GM12873 (cell line): ENCODE measurements around the gene SMG6.

Experiments used
- TF ChIP-seq, protein P1 (sequence below): IDR thresholded peaks from 2 replicates; pipeline ENCODE4 v1.5.1; 2012; ENCODE audit warnings: low read depth, mild to moderate bottlenecking, moderate library complexity, low read length, control low read depth; ENCODE audit not compliant: insufficient read depth; ENCODE audit errors: missing control alignments

SMG6 gene

DNA sequence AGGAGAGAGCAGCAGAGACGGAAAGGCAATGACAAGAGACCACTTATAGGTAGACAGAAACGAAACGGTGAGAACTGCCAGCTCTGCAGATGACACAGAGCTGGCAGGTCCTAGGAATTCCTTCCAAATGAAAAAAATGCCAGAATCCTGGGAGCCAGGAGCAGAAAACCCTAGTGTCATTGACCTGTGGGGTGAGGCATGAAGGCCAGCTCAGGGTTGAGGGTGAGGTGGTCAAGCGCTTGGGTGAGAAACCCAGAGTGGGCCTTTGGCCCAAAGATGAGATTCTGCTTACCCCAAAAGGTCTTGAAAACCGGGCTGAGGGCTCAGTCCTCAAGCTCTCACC is 239.5 kb downstream of the SMG6 start:
- TF ChIP-seq, protein P1, sequence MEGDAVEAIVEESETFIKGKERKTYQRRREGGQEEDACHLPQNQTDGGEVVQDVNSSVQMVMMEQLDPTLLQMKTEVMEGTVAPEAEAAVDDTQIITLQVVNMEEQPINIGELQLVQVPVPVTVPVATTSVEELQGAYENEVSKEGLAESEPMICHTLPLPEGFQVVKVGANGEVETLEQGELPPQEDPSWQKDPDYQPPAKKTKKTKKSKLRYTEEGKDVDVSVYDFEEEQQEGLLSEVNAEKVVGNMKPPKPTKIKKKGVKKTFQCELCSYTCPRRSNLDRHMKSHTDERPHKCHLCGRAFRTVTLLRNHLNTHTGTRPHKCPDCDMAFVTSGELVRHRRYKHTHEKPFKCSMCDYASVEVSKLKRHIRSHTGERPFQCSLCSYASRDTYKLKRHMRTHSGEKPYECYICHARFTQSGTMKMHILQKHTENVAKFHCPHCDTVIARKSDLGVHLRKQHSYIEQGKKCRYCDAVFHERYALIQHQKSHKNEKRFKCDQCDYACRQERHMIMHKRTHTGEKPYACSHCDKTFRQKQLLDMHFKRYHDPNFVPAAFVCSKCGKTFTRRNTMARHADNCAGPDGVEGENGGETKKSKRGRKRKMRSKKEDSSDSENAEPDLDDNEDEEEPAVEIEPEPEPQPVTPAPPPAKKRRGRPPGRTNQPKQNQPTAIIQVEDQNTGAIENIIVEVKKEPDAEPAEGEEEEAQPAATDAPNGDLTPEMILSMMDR: no peak

DNA sequence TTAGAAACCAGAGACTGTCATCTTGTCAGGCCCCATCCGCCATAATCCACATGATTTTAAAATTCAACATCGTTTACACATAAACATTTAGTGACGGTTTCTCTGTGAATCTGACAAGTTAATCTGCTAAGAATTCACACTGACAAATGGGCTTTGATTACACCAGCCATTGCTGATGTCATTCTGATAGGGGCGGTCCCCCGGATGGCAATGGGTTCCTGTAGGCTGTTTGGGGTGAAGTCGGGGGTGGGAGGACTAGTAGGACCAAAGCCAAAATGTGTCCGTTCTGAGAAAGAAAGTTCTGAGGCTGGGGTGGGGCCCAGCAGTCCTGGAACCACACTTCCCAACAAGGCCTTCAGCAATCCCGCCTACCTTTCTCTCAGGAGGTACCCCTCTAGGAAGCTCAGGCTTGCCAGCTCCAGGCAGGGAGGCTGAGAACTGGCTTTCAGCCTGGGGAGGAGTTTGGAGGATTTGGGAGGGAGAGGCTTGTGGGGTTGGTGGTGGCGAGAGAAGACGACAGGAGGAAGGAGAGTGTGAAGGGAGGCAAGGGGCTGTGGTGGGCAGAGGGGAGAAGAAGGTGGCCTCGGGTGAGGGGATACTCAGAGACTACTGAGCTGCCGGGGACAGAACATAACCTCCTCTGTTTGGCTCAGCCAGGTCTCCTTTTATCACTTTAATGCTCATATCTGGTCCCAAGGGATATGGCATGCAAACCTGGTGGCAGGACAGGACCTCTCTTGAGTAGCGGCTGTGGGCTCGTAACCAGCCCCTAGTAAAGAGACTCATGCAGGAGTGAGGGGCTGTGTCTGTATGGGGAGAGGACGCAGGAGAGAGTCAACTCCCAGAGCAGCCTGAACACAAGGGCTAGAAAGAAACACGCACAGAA is 240.1 kb downstream of the SMG6 start:
- TF ChIP-seq, protein P1: no peak

DNA sequence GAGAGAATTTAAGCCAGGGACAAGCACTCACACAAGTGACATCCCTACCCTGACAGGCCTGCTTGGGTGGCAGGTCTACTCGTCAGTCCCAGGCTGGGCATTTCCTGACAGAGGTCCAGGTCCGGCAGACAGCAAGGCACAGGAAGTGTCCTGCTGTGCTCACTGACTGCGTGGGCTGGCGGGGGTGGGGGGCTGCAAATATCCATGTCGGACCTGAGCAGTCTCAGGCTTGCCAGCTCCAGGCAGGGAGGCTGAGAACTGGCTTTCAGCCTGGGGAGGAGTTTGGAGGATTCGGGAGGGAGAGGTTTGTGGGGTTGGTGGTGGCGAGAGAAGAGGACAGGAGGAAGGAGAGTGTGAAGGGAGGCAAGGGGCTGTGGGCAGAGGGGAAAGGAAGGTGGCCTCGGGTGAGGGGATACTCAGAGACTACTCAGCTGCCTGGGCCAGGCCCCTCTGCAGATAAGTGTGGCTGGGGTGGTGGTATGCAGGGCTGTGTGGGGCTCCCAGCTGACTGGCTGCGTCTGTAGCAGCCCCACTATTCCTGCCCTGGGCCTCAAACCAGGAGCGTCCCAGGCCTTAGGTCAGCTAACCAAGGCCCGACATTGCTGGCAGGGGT is 240.9 kb downstream of the SMG6 start:
- TF ChIP-seq, protein P1: no peak

DNA sequence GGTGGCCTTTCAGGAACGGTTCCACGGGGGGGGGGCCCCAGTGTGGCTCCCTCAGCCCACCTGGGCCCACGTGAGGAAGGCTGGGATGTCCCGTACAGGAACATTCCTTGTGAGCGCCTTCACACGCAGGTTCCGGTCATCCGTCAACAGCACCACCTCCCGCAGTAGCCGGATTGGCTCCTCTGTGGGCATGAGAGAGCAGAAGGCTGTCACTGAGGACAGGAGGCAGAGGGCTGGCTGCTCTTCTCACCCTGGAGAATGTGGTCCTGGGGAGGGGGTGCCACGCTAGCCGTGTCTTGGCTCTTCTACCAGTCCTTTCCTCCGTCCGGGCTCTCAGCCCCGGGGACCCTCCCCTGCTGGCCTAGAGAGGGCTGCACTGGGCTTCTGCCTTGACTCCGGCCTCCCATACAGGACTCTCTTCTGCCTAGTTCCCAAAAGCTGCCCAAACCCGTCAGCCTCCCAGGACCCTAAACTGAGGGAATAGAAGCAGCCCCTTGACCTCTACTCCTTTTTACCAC is 242.1 kb downstream of the SMG6 start:
- TF ChIP-seq, protein P1: no peak

- TF ChIP-seq, protein P1: no peak
These were observed 242.7 kb downstream of the SMG6 start for GRCh38 chr17:2060681-2061440.

- TF ChIP-seq, protein P1: no peak
These were observed 243.3 kb downstream of the SMG6 start for GRCh38 chr17:2060385-2060658.
